ENCODE data around the gene CCDC9B.
A peak's percentile ranks its signal among the peaks of the same experiment; 100 is the strongest.

The CCDC9B gene

DNA sequence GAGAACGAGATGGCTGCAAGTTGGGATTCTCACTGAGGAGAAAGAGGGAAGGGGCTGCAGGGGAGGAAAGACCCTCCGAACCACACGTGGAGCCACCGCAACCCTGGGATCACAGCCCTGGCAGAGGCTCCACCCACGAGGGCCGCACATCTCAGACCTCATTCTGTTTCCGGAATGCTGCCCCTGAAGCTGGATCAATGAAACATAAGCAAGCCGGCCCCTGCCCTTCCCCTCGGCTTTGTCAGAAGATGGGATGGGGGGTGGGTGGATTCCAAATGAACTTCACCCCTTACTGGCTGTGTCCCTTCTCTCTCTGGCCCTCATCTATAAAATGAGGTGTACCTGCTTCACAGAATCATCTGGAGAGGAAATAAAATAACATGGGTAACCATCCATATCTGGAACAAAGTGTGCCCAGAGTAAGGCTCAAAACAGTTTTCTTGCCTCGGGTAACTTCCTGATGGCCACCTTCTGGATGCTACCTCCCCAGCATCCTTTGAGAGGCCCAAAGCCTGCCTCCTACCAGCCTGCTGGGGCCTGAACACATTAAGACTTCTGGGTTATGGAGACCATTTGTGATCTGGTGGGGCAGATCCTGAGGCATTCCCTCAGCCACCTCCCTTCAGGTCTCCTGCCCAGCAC is 4.6 kb upstream of the CCDC9B start:
- no peak for DNase-seq (ENCODE audit: low spot score)

GRCh38 chr15:40344631-40345120 is 3.9 kb upstream of the CCDC9B start:
- peak; percentile 55 for DNase-seq (ENCODE audit: low spot score)

- DNase-seq (ENCODE audit: low spot score): no peak
Measured at GRCh38 chr15:40344217-40344616, 3.5 kb upstream of the CCDC9B start.

- DNase-seq (ENCODE audit: low spot score): peak; percentile 47
Measured at GRCh38 chr15:40343512-40343911, 2.8 kb upstream of the CCDC9B start.

DNA sequence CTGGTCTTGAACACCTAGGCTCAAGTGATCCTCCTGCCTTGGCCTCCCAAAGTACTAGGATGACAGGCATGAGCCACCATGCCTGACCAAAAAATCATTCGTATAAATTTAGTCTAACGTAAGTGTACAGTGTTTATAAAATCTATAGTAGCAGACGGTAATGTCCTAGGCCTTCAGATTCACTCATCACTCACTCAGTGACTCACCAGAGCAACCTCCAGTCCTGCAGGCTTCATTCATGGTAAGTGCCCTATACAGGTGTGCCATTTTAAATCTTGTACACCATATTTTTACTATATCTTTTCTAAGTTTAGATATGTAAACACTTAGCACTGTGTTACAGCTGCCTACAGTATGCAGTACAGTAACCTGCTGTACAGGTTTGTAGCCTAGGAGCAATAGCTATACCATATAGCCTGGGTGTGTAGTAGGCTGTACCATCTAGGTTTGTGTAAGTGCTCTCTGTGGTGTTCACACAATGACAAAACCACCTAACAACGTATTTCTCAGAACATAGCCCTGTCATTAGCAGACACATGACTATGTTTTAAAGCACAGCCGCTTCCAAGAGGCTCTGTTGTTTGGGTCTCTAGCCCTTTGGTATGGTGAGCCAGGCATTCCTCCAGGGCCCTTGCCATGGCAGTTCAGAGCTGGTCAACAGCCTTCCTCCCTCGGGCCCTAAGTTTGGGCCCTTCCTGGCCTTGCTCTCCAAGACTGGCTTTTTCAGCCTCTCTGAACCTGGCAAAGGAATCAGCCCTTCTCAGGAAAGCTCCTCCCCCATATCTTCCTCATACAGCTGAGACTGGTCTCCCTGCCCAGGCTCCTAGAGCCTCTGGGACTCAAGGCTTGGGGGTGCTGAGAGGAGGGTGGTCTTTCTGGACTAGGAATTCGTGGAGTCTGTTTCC is 1.9 kb upstream of the CCDC9B start:
- peak; percentile 49 for DNase-seq (ENCODE audit: low spot score)

GRCh38 chr15:40340038-40340739 is 550 bp downstream of the CCDC9B start:
- peak; percentile 60 for DNase-seq (ENCODE audit: low spot score)

- no peak for DNase-seq (ENCODE audit: low spot score)
Measured at GRCh38 chr15:40339621-40339945, 1.2 kb downstream of the CCDC9B start.

GRCh38 chr15:40338921-40339620 is 1.7 kb downstream of the CCDC9B start:
- DNase-seq (ENCODE audit: low spot score): peak; percentile 99

- peak; percentile 87 for DNase-seq (ENCODE audit: low spot score)
Measured at GRCh38 chr15:40338041-40338657, 2.6 kb downstream of the CCDC9B start.

- DNase-seq (ENCODE audit: low spot score): no peak
Measured at GRCh38 chr15:40337597-40337996, 3.1 kb downstream of the CCDC9B start.

DNA sequence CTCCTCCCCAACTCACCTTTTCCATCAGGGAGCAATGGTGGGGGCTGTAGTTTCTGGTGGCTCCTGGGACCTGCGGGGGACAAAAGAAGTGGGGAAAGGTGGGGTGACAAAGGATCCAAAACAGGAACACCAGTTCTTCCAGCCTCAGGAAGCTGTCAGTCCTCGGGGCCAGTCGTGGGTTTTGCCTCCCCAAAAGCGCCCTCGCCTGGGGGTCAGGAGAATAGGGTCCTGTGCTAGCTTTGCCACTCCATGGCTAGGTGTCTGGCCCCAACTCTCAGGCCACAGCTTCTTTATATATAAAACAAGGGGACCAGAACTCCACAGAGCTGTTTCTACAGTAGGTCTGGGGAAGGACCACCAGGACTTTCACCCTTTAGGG is 4.0 kb downstream of the CCDC9B start:
- DNase-seq (ENCODE audit: low spot score): no peak

GRCh38 chr15:40335938-40336743 is 4.6 kb downstream of the CCDC9B start:
- no peak for DNase-seq (ENCODE audit: low spot score)

- DNase-seq (ENCODE audit: low spot score): no peak
Measured at GRCh38 chr15:40334941-40335795, 5.6 kb downstream of the CCDC9B start.

- DNase-seq (ENCODE audit: low spot score): no peak
Measured at GRCh38 chr15:40334541-40334940, 6.2 kb downstream of the CCDC9B start.

DNA sequence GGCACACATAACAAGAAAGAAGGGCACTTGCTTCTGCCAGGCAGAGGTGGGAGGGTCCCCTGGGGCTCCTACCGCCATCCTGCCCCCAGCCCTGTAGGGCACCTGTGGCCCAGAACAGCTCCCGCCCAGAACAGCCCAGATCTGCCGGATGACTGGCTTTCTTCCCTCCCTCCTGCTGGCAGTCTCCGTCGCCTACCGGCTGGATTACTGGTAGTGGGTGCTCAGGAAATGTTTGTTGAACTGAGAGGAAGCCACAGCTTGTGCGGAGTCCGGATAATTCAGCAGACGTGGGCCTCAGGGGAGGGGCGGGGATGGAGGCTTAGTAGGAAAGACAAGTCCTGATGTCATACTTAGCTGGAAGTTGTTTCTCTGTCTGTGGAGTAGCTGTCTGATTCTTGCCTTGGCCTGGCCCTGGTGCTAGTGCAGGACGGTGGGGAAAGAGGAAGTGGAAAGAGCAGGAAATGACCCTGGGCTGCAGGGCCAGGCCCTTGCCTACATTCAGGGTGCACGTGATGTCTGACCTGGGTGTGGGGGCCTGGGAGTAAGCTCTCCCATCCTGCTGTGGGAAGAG is 6.7 kb downstream of the CCDC9B start:
- no peak for DNase-seq (ENCODE audit: low spot score)

DNA sequence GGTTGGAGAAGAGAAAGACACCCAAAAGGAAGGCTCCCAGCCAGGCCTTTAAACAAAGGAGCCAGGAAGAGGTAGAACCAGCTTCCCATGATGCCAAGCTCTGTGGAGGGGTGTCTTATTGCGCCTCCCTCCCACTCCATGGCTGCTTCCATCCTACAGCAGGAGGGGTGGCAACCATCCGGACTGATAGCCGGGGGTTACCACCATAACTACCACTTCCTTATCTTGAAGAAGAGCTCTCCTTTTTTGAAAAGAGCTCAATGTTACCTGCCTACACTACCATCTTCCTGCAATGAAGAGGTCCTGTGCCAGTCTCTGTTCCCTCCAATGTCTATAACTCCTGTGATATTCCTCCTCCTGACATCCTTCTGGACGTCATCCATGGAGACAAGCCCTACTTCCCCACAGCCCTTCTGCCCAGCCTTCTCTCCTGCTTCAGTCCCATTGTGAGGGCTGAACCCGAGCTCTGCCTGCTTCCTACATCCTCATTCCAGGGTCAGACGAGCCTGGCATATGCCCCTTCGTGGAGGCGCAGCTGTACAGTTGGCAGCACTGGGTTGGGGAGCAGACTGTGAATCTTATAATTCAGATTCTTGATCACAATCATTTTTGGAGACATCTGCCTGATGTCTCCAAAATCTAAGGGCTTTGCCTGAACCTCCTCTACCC is 8.5 kb downstream of the CCDC9B start:
- DNase-seq (ENCODE audit: low spot score): no peak

DNA sequence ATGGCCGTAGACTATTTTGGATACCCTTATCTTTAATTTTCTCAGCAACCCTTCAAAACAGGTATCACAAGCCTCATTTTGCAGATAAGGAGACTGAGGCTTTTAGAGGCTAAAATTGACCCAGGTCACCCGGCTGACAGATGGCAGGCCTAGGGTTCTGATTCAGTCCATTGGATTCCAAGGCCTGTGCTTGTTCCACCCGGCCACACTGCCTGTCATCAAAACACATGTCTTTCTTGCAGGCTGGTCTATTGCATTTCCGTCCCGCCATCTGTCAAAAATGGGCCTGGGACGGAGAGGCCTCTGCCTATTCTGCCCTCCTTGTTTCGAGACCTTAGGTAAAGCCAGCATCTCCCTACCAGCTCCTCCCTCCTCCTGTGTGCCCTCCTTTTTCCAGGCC is 9.1 kb downstream of the CCDC9B start:
- no peak for DNase-seq (ENCODE audit: low spot score)

- DNase-seq (ENCODE audit: low spot score): no peak
Measured at GRCh38 chr15:40331026-40331425, 9.7 kb downstream of the CCDC9B start.

GRCh38 chr15:40330368-40330836 is 10.3 kb downstream of the CCDC9B start:
- DNase-seq (ENCODE audit: low spot score): peak; percentile 46

Measured in kidney tubule cell (primary cell).